ENCODE data around the gene TXN2.
"Not testable (repeated sequence)": the region's sequence is repeated elsewhere in the genome, so short reads cannot be mapped to it uniquely, and the experiment has no call there.

TXN2 gene

GRCh38 chr22:36454916-36455570 lies 26.4 kb downstream of the TXN2 start:
- FAIRE-seq: no peak

DNA sequence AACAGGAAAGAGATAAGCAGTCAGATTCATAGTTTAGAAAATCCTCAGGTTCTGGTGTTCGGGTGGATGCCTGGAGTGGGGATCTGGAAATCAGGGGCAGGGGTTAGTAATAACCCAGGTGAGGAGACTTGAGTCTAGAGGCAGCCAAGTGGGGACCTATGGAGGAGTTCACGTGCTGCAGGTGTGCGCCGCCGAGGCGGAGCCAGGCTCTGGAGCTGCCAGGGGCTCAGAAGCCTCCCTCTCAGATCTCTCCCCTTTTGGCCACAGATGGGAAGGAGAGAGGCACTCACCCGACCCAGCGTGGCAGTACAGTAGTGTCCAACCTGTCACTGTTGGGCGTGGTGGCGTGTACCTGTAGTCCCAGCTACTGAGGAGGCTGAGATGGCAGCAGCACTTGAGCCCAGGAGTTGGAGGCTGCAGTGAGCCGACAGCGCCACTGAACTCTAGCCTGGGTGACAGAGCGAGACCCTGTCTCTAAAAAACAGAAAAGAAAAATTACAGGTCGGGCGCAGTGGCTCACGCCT lies 27.5 kb downstream of the TXN2 start:
- FAIRE-seq: no peak

GRCh38 chr22:36452978-36453607 lies 28.3 kb downstream of the TXN2 start:
- FAIRE-seq: not testable (repeated sequence)

DNA sequence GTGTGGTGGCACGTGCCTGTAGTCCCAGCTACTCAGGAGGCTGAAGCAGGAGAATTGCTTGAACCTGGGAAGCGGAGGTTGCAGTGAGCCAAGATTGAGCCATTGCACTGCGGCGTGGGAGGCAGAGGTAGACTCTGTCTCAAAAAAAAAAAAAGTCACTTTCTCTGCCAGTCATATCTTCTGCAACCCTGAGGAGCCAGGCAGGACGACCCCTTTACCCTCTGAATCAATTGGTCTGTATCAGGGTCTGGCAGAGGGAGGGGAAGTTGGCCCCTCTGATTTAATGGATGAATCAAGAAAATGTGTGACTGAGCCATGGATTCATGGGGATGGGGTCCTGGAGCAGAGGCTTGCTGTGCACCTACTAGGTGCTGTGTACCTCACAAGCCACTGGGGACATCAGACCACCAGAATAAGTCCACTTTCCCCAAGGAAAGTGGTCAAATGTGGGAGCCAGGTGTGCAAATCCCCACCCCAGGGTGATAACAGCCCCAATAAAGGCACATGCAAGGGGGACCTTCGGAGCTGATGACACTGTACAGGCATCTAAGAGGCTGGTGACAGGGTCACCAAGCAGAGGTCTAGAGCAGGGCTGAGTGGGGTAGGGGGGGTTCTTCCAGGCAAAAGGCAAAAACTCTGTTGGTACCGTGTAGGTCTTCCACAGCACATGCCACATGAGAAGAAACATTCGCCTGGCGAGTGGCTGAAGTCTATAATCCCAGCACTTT lies 29.0 kb downstream of the TXN2 start:
- no peak for FAIRE-seq

DNA sequence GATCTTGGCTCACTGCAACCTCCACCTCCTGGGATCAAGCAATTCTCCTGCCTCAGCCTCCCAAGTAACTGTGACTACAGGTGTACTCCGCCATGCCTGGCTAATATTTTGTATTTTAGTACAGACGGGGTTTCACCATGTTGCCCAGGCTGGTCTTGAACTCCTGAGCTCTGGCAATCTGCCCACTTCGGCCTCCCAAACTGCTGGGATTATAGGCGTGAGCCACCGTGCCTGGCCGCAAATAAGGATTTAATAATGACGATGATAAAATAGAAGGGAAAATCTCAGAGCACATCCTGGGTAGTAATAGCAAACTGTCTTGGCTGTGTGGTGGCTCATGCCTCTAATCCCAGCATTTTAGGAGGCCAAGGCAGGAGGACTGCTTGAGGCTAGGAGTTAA lies 30.5 kb downstream of the TXN2 start:
- not testable (repeated sequence) for FAIRE-seq

DNA sequence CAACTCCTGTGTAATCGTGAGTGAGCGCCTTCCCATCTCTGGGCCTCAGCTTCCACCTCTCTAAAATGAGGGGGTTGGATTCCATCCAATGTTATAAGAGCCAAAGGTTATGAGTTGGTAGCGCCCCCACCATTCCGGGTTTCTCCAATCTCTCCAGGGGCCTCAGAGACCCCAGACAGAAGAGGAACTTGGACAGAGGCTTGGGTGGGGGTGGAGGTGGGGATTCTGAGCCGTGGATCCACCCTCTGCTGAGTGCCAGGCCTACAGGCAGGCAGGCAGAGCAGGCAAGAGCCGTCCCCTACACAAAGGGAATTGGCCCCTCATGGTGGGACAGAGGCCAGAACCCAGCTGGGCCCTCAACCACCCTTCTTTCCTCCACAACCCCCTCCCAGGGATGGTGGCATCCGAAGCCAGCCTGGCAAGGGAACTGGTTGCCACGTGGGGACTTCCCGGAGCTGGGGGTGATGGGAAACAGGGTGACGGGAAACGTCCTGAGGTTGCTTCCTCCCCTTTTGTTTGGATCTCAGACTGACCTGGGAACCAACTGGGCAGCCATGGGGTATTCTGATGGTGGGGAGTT lies 31.8 kb downstream of the TXN2 start:
- no peak for FAIRE-seq

GRCh38 chr22:36447632-36448031 lies 33.8 kb downstream of the TXN2 start:
- no peak for FAIRE-seq

DNA sequence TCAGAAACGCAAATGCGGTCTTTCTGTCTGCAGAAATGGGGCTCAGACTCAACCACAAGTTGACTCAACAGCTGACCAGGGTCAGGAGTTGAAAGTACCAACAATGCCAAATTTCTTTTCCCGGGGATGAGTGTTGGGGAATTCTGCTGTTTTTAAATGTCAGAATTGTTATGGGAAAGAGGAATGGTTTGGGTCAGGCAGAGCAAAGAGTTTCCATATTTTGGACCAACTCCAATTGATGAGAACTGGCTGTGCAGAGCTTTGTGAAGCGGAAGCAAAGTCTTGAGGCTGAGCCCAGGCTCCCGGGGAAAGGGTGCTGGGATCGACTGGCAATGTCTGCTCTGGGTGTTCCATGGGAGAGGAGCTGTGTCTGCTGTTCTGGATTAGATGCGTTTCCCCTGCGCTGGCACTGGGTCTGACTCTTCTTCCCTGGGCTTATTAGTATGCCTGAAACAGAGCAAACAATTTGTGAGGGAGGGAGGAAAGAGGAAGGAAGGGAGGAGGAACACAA lies 36.2 kb downstream of the TXN2 start:
- FAIRE-seq: no peak

- FAIRE-seq: no peak
Measured at GRCh38 chr22:36443198-36443770, 38.2 kb downstream of the TXN2 start.

DNA sequence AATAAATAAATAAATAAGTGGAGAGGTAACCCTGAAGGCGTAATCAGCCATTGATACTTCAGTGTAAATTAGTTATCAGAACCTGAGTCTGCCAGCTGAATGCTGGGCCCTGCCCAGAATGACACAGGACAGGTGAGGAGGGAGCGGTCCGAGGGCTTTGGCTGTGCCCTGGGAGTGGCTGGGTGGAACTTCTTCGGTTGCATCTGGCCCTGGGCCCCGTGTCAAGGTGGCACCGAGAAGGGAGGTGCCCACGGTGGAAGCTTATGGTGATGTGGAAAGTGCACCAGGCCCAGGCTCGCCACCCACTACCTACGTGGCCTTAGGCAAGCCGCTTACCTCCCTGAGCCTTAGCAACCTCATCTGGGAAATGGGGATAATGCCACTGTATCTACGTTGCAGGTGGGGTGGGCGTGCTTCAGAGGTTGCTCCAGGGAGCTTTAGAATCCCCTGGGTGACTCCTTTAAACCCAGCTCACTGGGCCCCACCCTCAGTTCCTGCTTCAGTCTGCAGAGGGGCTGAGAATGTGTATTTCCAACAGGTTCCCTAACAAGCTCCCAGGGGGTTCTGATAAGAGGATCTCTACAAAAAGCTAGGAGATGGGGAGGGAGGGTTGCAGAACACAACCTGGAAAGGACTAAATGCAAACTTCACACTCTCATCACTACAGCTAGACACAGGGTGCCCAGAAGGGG lies 38.8 kb downstream of the TXN2 start:
- FAIRE-seq: no peak

DNA sequence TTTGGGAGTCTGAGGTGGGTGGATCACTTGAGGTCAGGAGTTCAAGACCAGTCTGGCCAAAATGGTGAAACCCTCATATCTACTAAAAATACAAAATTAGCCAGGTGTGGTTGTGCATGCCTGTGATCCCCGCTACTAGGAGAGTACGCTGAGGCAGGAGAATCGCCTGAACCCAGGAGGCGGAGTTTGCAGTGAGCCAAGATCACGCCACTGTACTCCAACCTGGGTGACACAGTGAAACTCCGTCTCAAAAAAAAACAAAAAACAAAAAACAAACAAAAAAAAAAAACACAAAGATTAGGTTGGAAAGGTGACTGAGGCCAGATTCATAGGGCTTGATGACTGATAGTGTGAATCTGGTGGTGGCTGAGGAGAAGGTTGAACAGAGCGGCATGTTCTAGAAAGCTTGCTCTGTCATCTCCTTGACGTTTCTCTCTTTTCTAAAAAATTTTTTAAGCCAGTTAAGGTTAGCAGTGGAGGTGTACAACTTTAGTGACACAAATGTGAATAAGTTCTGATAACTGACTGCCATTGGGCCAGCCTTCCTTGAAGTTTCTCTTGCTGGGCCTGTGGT lies 40.9 kb downstream of the TXN2 start:
- no peak for FAIRE-seq

DNA sequence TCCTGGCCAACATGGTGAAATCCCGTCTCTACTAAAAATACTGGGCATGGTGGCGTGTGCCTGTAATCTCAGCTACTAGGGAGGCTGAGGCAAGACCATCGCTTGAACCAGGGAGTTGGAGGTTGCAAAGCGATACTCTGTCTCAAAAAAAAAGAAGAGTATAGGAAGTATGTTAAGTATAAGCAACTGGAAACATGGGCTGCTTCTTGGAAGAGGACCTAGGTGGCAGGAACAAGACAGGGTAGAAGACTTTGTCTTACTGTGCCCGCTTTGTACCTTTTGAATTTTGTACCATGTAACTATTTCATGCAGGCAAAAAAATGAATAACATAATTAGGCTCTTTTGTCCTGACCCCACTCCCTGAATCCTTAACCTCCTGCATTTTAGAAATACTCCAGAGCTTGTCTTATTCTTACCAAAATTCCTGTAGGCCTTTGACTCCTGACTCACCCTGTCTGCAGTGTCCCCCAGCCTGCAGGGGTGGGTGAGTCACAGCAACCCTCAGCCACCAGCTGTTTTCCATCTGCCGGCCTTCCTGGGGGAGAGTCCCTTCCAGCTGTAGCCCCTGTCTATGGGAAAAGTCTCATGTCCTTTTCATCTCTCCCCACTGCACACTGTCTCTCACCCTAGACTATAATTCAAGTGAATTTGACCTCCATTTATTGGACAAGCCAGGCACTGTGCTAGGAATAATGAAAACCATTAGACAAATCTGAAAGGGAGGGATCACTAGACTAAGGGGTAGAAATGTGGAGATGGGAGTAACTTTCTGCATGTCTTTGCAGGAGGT lies 41.8 kb downstream of the TXN2 start:
- FAIRE-seq: no peak

- no peak for FAIRE-seq
Measured at GRCh38 chr22:36435516-36436415, 45.7 kb downstream of the TXN2 start.

DNA sequence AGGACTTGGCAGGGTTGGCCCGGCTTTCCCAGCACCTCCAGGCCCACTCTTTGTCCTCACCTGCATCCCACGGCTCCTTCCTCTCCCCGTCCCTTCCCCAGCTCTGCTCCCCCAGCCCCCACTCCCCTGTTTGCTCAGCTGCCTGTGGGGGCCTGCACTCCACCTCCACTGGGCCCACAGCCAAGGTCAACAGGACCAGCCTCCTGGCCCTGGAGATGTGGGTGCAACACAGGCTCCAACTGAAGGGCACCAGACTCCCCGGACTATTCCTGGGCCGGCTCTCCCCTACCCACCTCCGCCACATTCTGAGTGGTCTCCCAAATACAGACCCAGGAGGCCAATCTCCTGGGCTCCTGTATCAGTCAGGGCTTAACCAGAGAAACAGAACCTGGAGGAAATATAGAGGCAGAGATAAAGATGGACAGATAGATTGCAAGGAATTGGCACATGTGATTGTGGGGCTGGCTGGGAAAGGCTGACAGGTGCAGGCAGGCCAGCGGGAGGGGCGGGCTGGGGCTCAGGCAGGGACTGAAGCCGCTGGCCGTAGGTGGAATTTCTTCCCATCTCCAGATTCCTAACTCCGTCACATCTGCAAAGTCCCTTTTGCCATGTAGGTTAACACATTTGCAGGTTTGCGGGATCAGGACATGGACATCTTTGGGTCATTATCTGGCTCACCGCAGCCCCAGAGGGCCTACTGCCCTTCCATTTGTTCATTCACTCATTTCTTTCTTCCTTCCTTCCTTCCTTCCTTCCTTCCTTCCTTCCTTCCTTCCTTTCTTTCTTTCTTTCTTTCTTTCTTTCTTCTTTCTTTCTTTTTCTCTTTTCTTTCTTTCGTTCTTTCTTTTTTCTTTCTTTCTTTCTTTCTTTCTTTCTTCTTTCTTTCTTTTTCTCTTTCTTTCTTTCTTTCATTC lies 47.9 kb downstream of the TXN2 start:
- no peak for FAIRE-seq

- FAIRE-seq: no peak
Measured at GRCh38 chr22:36432592-36433317, 48.7 kb downstream of the TXN2 start.

GRCh38 chr22:36431977-36432376 lies 49.5 kb downstream of the TXN2 start:
- no peak for FAIRE-seq

DNA sequence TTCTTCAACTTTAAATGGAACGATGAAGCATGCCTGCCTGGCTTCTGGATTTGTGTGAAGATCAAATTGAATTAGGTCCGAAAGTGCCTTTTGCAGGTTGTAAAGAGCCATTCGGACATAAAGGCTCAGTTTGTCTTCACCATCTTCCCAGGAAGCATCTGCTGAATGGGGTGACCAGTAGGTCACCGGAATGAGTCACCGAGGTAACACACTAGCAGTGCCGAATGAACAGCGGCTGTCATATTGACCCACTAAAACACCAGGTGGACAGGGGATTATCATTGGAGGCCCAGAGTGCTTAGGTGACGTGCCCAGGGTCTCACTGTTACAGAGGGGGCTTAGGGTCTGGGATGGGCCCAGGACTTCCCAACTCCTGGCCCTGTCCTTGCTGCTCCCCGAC lies 50.6 kb downstream of the TXN2 start:
- FAIRE-seq: no peak

DNA sequence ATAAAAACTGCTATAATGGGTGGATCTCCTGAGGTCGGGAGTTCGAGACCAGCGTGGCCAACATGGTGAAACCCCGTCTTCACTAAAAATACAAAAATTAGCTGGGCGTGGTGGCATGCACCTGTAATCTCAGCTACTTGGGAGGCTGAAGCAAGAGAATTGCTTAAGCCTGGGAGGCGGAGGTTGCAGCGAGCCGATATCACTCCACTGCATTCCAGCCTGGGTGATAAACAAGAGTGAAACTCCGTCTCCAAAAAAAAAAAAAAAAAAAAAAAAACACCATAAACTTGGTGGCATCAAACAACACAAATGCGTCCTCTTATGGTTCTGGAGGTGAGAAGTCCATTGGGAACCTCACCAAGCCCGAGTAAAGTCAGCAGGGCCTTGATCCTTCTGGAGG lies 53.5 kb downstream of the TXN2 start:
- FAIRE-seq: not testable (repeated sequence)

Data from A204.1 (cell line).